T-helper 1 cell treated with Interleukin-12 subunit alpha and Interleukin-12 subunit beta and Interleukin-4 antibody, amounts not matched to agents 30 ng/mL and 1 ng/mL, for 36 hours (primary cell): ENCODE results near the gene YIPF5. TPM values are rescaled to one million over a fixed set of nuclear protein-coding genes. Genes with fewer than 3 reads are reported as not detected.

ENCODE experiments used
- intact Hi-C: fragments of 100-400 bp; cut with micrococcal nuclease; formaldehyde crosslinking; loops from one replicate; pipeline ENCODE4 v1.15.1; 2024
- total RNA-seq: library from RNA; stranded (reverse); gene quantifications from 2 replicates; pipeline ENCODE4 v1.2.3, GENCODE V29; 2022

Gene YIPF5
- 49.4 and 53.9 TPM in 2 replicates for total RNA-seq

- intact Hi-C loops, result loop anchor here (1.0 to 5.0 kb wide), 14 partner anchors 13 to 1573 kb away; partner anchors contain the start of gene ARHGAP26
Observed at GRCh38 chr5:144170276-144171024, at the start of gene YIPF5, which contains the start of gene KCTD16. TSS of gene YIPF5 (minus strand) at chr5:144170659. CDS start at chr5:144169955, 704 bp downstream. TSS of gene KCTD16 (plus strand) at chr5:144170873.

- intact Hi-C loops, result no loop called here
Observed at GRCh38 chr5:144219869-144220268, 49.4 kb upstream of the YIPF5 start.

- intact Hi-C loops, result no loop called here
Observed at GRCh38 chr5:144210655-144211054, 40.2 kb upstream of the YIPF5 start.

GRCh38 chr5:144209361-144209760, 38.9 kb upstream of the YIPF5 start:
- intact Hi-C loops, result loop anchor here (10.0 kb wide), 1 partner anchor 1845 kb away; no protein-coding TSS in a partner anchor

GRCh38 chr5:144207875-144208444, 37.5 kb upstream of the YIPF5 start:
- intact Hi-C loops, result loop anchor here (10.0 kb wide), 1 partner anchor 1847 kb away; no protein-coding TSS in a partner anchor

- intact Hi-C loops, result loop anchor here (10.0 kb wide), 1 partner anchor 1849 kb away; no protein-coding TSS in a partner anchor
Observed at GRCh38 chr5:144206141-144206540, 35.7 kb upstream of the YIPF5 start.

GRCh38 chr5:144205141-144205551, 34.7 kb upstream of the YIPF5 start:
- intact Hi-C loops, result loop anchor here (2.0 to 10.0 kb wide), 2 partner anchors 1034 to 1850 kb away; no protein-coding TSS in a partner anchor

- intact Hi-C loops, result loop anchor here (1.0 to 10.0 kb wide), 6 partner anchors 1035 to 1927 kb away; no protein-coding TSS in a partner anchor
Observed at GRCh38 chr5:144203750-144204596, 33.5 kb upstream of the YIPF5 start.

- intact Hi-C loops, result loop anchor here (1.0 to 10.0 kb wide), 5 partner anchors 1478 to 1929 kb away; no protein-coding TSS in a partner anchor
Observed at GRCh38 chr5:144202726-144203125, 32.3 kb upstream of the YIPF5 start.

- intact Hi-C loops, result loop anchor here (2.0 to 10.0 kb wide), 3 partner anchors 1479 to 1853 kb away; no protein-coding TSS in a partner anchor
Observed at GRCh38 chr5:144202072-144202471, 31.6 kb upstream of the YIPF5 start.

GRCh38 chr5:144201588-144201987, 31.1 kb upstream of the YIPF5 start:
- intact Hi-C loops, result loop anchor here (5.0 to 10.0 kb wide), 2 partner anchors 1496 to 1853 kb away; no protein-coding TSS in a partner anchor

- intact Hi-C loops, result loop anchor here (10.0 kb wide), 2 partner anchors 504 to 1546 kb away; no protein-coding TSS in a partner anchor
Observed at GRCh38 chr5:144198386-144198785, 27.9 kb upstream of the YIPF5 start.

- intact Hi-C loops, result loop anchor here (10.0 kb wide), 2 partner anchors 502 to 1548 kb away; no protein-coding TSS in a partner anchor
Observed at GRCh38 chr5:144196612-144197011, 26.2 kb upstream of the YIPF5 start.

GRCh38 chr5:144195448-144195847, 25.0 kb upstream of the YIPF5 start:
- intact Hi-C loops, result loop anchor here (10.0 kb wide), 2 partner anchors 501 to 1549 kb away; no protein-coding TSS in a partner anchor

GRCh38 chr5:144194144-144194543, 23.7 kb upstream of the YIPF5 start:
- intact Hi-C loops, result loop anchor here (5.0 to 10.0 kb wide), 3 partner anchors 37 to 1551 kb away; no protein-coding TSS in a partner anchor

GRCh38 chr5:144192661-144193060, 22.2 kb upstream of the YIPF5 start:
- intact Hi-C loops, result loop anchor here (1.0 to 10.0 kb wide), 12 partner anchors 22 to 1754 kb away; partner anchors contain the start of genes KCTD16 and YIPF5

GRCh38 chr5:144191998-144192397, 21.5 kb upstream of the YIPF5 start:
- intact Hi-C loops, result loop anchor here (1.0 to 10.0 kb wide), 16 partner anchors 22 to 1991 kb away; partner anchors contain the start of genes KCTD16, LARS1 and YIPF5

- intact Hi-C loops, result loop anchor here (2.0 to 10.0 kb wide), 7 partner anchors 34 to 1991 kb away; partner anchors contain the start of gene LARS1
Observed at GRCh38 chr5:144191531-144191930, 21.1 kb upstream of the YIPF5 start.

GRCh38 chr5:144189800-144190429, 19.5 kb upstream of the YIPF5 start:
- intact Hi-C loops, result loop anchor here (1.0 to 10.0 kb wide), 10 partner anchors 33 to 1993 kb away; partner anchors contain the start of genes ARHGAP26 and LARS1
